Lower leg skin (tissue), 3 donors: ENCODE results near the gene PNMA8B.

Source experiments
- POLR2A ChIP-seq, 2 donors: fragments of 450-650 bp; IDR thresholded peaks; one replicate each; pipeline ENCODE4 v1.6.1; 2016 to 2017; ENCODE audit warnings: antibody characterized with exemption in 2 of 2, mild to moderate bottlenecking in 1 of 2, moderate library complexity in 1 of 2
- TF ChIP-seq, protein P1 (sequence below), 3 donors: fragments of 450-650 bp; IDR thresholded peaks; one replicate each; pipeline ENCODE4 v1.5.1; 2016; ENCODE audit warnings: antibody characterized with exemption in 3 of 3, mild to moderate bottlenecking in 3 of 3, moderate library complexity in 2 of 3

DNA sequence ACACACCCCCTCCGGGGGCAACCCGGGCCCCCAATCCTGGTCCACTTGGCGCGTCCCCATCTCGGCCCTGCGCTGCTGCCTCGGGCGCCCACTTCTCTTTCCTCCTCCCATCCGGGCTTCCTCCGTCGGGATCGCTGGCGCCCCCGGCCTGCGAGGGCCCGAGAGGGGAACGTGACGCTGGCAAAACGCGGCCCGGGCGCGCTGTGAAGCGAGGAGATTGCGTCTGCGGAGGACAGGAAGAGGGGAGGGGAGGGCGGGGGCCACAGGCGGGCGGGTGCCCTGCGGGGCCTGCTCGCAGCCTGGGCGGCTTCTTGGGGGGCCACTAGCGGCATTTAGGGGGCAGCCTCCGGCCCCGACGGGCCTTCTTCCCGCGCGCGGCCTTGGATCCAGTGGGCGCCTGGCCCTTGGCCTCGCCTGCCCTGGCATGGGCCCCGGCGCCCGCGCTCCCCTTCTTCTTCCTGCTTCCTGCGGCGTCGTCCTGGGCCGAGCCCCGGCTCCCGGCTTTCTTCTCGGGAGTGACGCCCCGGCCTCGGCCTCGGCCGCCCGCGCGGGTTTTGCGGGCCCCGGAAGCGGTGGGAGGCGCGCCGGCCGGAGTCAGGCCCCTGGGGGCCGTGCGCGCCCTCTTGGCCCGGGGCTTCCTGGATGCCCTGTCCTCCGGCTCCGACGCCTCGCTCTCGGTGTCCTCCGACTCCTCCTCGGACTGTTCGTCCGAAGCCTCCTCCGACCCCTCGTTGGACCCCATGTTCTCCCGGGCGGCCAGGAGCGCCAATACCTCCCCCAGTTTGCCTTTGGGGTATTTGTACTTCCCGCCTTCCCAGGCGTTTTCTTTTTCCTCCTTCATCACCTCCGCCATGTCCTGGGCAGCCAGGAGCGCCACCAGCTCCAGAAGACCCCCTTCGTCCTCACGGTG lies 2.2 kb downstream of the PNMA8B start:
- TF ChIP-seq, protein P1, sequence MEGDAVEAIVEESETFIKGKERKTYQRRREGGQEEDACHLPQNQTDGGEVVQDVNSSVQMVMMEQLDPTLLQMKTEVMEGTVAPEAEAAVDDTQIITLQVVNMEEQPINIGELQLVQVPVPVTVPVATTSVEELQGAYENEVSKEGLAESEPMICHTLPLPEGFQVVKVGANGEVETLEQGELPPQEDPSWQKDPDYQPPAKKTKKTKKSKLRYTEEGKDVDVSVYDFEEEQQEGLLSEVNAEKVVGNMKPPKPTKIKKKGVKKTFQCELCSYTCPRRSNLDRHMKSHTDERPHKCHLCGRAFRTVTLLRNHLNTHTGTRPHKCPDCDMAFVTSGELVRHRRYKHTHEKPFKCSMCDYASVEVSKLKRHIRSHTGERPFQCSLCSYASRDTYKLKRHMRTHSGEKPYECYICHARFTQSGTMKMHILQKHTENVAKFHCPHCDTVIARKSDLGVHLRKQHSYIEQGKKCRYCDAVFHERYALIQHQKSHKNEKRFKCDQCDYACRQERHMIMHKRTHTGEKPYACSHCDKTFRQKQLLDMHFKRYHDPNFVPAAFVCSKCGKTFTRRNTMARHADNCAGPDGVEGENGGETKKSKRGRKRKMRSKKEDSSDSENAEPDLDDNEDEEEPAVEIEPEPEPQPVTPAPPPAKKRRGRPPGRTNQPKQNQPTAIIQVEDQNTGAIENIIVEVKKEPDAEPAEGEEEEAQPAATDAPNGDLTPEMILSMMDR (IDR thresholded peaks at IDR 0.05), result no peak
- TF ChIP-seq POLR2A (IDR thresholded peaks at IDR 0.05), result no peak
